GM12864 (cell line): ENCODE results near the gene FAM47B.

Source experiments
- DNase-seq: peaks from one replicate; pipeline ENCODE4 v3.0.0-alpha.2; 2011; ENCODE audit warnings: low read depth
- H3K4me3 ChIP-seq: 2 replicates; pipeline ENCODE4 v1.5.1; 2011; ENCODE audit warnings: mild to moderate bottlenecking, low read depth, low read length, control low read depth
- CTCF ChIP-seq: IDR thresholded peaks from 2 replicates; pipeline ENCODE4 v1.5.1; 2011; ENCODE audit warnings: low read depth, mild to moderate bottlenecking, moderate library complexity, low read length, control low read depth, inconsistent platforms; ENCODE audit errors: missing control alignments

Gene FAM47B

GRCh38 chrX:34942496-34942895, at the start of gene FAM47B:
TSS of gene FAM47B (plus strand) at chrX:34942796. CDS start at chrX:34942832, 36 bp downstream.
- no peak for DNase-seq
- H3K4me3 ChIP-seq = no peak within 1 kb of the TSS
- TF ChIP-seq CTCF = no peak

GRCh38 chrX:34893741-34894140, 48.9 kb upstream of the FAM47B start:
- no peak for DNase-seq
- no peak overlapping the region for H3K4me3 ChIP-seq
- TF ChIP-seq CTCF = no peak

GRCh38 chrX:34900691-34901090, 41.9 kb upstream of the FAM47B start:
- H3K4me3 ChIP-seq = no peak overlapping the region
- TF ChIP-seq CTCF = no peak
- DNase-seq = no peak

- no peak for DNase-seq
- H3K4me3 ChIP-seq = no peak overlapping the region
- TF ChIP-seq CTCF = no peak
Observed at GRCh38 chrX:34901761-34902160, 40.8 kb upstream of the FAM47B start.

- no peak for TF ChIP-seq CTCF
- H3K4me3 ChIP-seq = no peak overlapping the region
- no peak for DNase-seq
Observed at GRCh38 chrX:34903316-34903715, 39.3 kb upstream of the FAM47B start.

GRCh38 chrX:34909151-34909550, 33.4 kb upstream of the FAM47B start:
- H3K4me3 ChIP-seq = no peak overlapping the region
- TF ChIP-seq CTCF = no peak
- no peak for DNase-seq

- TF ChIP-seq CTCF = no peak
- DNase-seq = no peak
- no peak overlapping the region for H3K4me3 ChIP-seq
Observed at GRCh38 chrX:34915463-34916225, 27.0 kb upstream of the FAM47B start.
